GM10266 (cell line): ENCODE data around the gene GPRIN1.

Source experiments
- DNase-seq: peaks from one replicate; pipeline ENCODE4 v3.0.0; 2012; ENCODE audit errors: extremely low spot score
- TF ChIP-seq, protein P1 (sequence below): IDR thresholded peaks from 2 replicates; pipeline ENCODE4 v1.5.1; 2012; ENCODE audit warnings: mild to moderate bottlenecking, low read depth; ENCODE audit not compliant: control insufficient read depth, insufficient read depth; ENCODE audit errors: missing control alignments

Gene GPRIN1

GRCh38 chr5:176642675-176643490 lies 32.9 kb upstream of the GPRIN1 start:
- TF ChIP-seq, protein P1, sequence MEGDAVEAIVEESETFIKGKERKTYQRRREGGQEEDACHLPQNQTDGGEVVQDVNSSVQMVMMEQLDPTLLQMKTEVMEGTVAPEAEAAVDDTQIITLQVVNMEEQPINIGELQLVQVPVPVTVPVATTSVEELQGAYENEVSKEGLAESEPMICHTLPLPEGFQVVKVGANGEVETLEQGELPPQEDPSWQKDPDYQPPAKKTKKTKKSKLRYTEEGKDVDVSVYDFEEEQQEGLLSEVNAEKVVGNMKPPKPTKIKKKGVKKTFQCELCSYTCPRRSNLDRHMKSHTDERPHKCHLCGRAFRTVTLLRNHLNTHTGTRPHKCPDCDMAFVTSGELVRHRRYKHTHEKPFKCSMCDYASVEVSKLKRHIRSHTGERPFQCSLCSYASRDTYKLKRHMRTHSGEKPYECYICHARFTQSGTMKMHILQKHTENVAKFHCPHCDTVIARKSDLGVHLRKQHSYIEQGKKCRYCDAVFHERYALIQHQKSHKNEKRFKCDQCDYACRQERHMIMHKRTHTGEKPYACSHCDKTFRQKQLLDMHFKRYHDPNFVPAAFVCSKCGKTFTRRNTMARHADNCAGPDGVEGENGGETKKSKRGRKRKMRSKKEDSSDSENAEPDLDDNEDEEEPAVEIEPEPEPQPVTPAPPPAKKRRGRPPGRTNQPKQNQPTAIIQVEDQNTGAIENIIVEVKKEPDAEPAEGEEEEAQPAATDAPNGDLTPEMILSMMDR: no peak
- no peak for DNase-seq

DNA sequence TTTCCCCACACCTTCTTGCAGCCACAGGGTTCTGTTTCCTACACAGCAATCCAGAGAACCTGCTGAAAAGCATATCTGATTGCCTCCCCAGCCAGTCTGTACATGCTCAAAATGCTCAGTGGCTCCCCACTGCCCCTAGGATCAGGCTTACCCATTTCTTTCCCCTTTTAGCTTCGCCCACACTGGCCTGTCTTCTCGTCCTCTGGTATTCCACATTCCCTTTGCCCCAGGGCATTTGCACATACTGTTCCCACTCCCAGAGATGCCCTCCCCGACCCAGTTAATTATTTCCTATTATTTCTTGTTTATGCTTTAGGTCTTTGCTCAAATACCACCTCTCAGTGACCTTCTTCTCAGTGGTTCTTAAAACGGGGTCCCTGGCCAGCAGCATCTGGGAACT lies 30.7 kb upstream of the GPRIN1 start:
- no peak for DNase-seq

DNA sequence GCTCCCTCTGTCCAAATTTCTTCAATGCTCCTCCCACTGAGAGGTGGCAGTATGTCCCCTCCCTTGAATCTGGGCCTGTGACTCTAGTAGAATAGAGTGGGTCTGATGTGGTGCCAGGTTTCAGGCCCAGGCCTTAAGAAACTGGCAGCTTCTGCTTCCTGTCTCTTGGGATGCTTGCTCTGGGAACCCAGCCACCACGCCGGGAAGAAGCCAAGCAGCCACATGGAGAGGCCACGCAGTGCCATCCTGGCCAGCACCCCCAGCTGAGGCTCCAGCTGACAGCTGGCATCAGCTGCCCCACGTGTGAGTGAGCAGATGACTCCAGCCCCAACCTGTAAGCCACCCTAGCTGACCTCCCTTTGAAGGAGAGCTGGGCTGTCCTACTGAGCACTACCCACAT lies 30.0 kb upstream of the GPRIN1 start:
- TF ChIP-seq, protein P1: no peak
- DNase-seq: no peak

More for the DNA sequence above, 30.7 kb upstream of the GPRIN1 start:
- TF ChIP-seq, protein P1: no peak

- no peak for DNase-seq
- TF ChIP-seq, protein P1: no peak
These were observed 29.3 kb upstream of the GPRIN1 start for GRCh38 chr5:176639208-176639607.

DNA sequence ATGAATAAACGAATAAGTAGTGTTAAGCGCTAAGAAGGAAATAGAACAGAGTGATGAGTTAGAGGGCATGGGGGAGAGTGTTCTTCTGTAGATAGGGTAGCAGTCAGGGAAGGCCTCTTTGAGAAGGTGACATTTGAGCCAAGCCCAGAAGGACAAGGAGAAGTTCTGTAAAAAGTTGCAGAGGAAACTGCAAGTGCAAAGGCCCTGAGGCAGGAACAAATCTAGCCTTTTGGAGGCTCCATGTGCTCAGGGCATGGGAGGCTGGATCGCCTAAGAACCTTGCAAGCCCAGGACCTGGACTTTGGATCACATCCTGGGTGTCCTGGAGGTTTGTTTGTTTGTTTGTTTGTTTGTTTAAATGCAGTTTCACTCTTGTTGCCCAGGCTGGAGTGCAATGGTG lies 28.5 kb upstream of the GPRIN1 start:
- TF ChIP-seq, protein P1: no peak

DNA sequence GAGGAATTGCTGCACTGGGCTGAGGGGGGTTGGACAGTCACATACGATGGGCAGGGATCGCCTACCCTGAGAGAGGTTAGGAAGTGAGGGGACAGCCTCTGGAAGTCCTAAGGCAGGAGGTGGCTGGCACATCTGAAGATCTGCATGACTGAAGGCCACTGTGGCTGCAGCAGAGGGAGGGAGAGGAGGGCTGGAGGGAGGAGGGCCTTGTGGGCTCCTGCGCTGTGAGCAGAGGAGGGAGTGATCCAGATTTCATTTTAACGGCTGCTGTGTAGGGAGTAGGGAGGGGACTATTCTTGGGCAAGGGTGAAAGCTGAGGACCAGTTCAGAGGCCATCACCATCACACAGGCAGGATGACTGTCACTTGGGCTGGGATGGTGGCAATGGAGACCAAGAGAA lies 27.6 kb upstream of the GPRIN1 start:
- no peak for DNase-seq

More for the DNA sequence above, 28.5 kb upstream of the GPRIN1 start:
- DNase-seq: no peak

GRCh38 chr5:176636426-176636825 lies 26.5 kb upstream of the GPRIN1 start:
- no peak for DNase-seq
- TF ChIP-seq, protein P1: no peak

More for the DNA sequence above, 27.6 kb upstream of the GPRIN1 start:
- TF ChIP-seq, protein P1: no peak
